HG02610 (cell line): Measurements from ENCODE around the gene CLCN7.
"Not testable (repeated sequence)": the region's sequence is repeated elsewhere in the genome, so short reads cannot be mapped to it uniquely, and the experiment has no call there.

Experiments used
- ATAC-seq: cut with Tn5 transposase; IDR thresholded peaks from one replicate; pipeline ENCODE4 v1.9.1; 2021; ENCODE audit warnings: mild to moderate bottlenecking, moderate library complexity; ENCODE audit not compliant: unreplicated experiment

Gene CLCN7

DNA sequence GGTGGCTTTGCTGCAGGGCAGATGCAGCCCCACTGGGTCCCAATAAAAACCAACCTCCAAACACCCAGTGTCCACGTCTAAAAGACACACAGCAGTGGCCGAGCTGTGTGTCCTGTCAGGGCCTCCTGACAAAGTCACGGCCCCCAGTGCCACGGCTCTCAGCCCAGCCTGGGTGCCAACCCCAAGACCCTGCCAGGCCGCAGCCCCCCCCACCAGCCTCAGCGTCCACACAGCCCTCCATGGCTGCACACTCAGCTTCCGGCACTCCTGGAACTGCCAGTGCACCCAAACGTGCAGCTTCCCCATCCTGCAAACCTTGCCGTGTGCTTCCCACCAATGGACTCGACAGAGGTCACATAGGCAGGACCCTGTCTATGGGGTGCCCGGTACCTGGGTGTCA lies 26.9 kb downstream of the CLCN7 start:
- no peak for ATAC-seq

DNA sequence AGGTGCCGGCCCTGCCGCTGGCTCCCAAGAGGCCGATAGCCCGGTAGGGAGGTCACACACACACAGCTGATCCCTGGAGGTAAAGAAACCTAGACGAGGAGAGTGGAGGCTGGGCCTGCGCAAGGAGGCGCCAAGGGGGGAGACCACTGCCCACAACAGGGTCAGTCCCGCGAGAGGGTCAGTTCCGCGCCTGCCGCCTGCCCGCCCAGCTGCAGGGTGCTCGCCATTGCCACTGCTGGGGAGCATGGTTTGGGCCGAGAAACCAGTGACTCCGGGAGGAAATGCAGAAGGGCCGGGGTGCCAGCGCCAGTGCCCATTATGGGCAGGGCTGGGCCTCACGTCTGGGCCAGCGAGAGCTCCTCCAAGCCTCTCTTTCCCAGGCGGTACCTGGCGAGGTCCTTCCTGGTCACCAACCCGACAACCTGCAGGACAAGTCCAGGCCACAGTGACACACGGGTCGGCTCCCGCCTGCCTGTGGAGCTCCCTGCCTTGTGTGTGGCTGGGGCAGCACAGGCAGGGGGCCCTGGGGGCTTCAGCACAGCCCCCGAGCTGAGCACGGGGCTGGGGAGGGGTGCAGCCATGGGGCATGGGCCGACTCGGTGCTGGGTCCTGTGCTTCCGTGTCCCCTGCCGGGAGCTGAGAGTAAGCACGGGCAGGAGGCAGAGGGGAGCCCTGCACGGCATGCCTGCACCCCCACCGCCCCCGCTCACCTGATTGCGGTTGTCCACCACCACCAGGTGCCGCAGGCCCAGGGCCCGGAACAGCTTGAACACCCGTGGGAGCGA lies 28.3 kb downstream of the CLCN7 start:
- no peak for ATAC-seq

DNA sequence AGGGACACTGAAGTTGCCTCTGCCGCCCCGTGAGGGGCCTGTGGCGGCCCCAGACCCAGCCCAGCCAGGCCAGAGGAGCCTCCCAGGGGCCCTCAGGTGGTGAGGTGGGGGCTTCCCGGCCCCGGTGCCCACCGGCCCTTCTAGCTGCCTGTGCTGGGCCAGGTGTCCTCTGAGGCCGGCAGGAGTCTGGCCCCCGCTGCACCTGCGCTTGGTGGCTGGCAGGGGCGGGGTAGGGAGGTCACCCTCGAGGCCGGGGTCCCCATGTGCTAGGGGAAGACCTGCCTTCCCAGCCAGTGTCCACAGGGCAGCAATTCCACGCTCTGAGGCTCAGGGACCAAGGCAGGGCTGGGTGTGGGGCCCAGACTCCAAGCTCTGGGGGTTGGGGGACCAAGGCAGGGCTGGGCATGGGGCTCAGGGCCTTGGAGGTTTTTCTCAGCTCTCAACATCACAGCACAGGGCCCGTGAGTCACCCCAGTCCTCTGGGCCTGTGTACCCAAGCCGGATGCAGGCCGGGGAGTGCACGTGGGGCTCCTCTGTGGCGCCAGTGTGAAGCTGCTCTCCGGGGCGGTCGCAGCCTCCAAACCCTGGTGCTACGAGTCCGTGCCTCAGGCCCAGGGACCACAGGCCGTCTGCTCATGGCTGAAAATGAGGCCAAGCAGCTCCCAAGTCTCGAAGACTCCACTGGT lies 29.2 kb downstream of the CLCN7 start:
- no peak for ATAC-seq

DNA sequence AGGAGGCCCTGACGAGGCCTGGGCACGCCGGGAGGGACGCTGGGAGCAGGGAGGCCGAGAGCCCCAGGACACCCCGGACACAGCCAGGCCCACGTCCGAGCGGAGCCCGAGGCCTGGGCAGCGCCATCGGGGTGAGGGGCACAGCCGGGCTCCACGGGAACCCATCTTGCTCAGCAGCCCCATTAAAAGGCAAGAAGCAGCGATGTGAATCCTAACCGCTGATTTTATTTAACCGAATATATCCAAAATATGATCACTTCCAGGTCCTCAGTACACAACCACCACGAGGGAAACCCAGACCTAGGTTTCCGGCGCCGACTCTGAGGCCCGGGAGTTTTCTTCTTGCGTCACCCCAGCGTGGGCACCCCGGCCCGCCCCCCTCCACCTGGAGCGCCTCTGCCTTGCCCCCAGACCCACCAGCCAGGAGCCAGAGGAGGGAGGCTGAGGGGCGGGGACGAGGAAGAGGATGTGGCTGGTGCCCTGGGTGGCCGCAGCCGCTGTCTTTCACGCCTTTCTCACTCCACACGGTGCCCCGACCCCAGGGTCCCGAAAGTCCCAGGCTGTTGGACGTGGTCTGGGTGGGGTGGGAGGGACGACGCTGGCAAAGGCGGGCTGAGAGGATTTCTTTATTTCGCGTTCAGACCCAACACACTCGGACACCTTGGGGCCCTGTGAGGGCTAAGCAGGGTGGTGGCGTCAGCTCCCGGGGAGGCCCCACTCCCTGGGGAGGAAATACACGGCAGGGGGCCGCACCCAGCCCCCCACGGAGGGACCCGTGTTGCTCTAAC lies 29.9 kb downstream of the CLCN7 start:
- ATAC-seq: no peak

DNA sequence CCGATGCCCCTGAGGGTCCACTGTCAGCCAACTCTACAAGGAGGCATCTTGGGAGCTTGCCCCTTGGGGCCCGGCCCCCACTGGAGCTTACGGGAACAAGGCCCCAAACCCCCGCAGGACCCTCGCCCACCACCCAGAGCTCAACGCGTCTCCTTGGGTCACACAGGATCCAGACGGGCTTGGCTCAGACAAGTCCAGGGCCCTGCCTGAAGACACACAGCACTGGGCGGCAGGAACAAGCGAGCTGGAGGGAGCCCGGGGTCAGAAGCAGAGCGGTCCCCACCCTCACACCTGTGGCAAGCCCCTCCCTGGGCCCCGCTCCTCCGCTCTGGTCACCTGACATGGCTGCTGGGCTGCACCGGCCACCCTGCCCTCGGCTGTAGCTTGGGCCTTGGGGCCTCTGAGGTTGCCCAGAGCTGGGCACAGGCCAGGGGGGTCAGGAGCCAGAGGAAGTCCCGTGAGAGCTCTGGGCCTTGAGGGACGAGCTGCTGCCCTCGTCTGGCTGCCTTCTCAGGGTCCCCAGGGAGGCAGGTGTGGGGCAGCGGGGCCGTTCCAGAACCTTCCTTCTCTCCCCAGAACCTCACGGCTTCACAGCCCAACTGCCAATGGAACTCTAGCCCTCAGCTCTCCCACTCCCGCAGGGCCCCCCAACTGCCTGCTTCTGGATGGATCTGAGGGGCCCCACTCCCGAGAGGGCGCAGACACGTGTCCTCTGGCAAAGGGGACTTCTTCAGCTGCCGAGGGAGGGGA lies 30.7 kb downstream of the CLCN7 start, which contains the start of gene CCDC154:
CCDC154 (minus strand) TSS at position 577 of the 750 bp plus-strand sequence; CDS start at position 343, 234 bp downstream.
- no peak for ATAC-seq

DNA sequence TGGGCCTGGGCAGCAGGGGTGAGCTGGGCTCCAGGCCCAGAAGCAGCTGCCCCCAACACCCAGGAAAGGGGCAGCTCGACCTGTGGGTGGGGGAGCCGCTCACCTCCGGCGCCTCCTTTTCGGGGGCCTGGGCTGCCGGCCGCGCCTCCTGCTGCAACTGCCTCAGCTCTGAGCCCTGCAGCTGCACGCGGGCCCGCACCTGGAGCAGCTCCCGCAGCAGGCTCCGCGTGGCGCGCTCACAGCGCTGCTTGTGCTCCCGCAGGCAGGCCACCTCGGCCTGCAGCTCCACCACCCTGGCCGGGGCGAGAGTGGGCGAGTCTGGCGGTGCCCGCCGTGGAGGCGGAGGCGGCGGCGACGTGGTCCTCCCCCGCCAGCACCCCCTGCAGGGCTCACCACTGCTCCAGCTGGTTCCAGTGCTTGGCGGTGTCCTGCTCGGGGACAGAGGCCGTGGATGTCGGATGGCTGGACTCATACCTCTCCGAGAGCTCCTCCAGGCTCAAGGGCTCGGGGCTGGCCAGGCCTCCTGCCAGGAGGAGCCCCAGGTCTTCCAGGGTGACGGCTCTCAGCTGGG lies 31.3 kb downstream of the CLCN7 start:
- no peak for ATAC-seq

DNA sequence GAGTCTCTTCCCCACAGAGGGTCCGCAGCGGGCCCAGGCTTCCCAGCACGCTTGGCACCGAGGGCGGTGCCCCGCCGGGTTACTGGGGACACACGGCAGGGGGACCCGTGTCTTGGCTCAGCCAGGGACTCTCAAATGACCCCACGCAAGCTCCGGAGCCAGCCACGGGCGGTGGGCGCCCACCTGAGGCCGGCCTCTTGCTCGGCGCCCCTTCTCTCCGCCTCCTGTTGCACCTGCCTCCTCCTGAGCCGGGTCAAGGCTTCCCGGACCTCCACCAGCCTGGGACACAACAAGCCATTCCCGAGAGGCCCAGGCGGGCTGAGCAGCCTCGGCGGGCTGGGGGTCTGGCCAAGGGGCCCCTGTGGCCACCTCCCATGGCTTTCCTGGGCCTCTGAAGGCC lies 32.1 kb downstream of the CLCN7 start:
- ATAC-seq: no peak

DNA sequence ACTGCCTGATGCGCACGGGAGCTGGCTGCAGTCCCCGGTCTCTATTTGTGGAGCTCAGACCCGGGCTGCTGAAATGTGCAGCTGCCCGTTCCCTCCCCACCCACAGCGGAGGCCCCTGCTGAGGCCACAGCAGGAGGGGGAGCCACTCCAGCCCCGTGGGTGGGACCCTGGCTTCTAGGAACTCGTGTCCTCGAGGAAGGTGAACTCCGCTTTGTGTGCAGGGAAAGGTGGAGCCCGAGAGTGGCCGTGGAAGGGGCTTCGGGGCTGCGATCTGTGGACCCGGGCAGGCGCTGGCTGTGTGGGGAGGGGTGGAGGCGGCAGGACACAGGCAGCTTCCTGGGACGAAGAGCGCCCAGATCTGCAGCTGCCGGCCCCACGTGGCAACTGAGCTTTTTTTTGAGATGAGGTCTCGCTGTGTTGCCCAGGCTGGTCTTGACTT lies 33.4 kb downstream of the CLCN7 start:
- no peak for ATAC-seq

DNA sequence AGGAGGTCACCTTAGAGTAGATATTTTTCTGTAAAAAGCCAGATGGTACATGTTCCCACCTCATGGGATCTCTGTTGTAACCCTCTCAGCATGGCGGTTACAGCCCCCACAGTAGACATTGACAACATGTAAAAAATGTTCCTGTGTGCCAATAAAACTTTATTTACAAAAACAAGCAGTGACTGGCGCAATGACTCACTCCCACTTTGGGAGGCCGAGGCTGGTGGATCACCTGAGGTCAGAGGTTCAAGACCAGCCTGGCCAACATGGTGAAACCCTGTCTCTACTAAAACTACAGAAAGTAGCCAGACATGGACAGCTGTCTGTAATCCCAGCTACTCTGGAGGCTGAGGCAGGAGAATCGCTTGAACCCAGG lies 35.1 kb downstream of the CLCN7 start:
- not testable (repeated sequence) for ATAC-seq

DNA sequence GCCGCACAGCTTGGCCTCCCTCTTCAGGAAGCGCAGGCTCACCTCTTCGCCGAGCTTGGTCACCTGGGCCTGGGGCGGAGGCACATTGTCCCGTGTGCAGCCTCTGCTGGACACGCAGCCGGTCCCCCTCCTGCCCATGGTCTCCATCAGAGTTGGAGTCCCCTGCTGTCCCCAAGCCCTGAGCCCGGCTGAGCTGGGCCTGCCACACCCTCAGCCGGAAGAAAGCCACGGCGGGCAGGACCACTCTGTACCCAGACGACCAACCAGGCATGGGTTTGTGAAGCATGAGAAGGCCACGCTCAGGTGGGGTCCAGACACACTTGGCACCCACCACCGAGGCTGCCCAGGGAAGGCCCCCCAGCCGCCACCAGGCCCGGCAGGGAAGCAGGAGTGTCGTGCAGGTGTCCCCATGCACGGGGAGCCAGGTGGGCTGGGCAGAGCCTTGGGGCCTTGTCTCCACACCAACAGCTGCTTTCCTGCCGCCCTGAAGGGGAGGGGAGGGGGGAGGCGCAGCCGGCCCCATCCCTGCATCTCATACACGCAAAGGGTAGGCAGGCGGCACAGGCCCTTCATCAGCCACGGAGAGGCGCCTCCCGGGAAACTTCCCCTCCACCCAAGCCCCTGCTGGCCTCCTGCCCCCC lies 35.6 kb downstream of the CLCN7 start:
- ATAC-seq: no peak

DNA sequence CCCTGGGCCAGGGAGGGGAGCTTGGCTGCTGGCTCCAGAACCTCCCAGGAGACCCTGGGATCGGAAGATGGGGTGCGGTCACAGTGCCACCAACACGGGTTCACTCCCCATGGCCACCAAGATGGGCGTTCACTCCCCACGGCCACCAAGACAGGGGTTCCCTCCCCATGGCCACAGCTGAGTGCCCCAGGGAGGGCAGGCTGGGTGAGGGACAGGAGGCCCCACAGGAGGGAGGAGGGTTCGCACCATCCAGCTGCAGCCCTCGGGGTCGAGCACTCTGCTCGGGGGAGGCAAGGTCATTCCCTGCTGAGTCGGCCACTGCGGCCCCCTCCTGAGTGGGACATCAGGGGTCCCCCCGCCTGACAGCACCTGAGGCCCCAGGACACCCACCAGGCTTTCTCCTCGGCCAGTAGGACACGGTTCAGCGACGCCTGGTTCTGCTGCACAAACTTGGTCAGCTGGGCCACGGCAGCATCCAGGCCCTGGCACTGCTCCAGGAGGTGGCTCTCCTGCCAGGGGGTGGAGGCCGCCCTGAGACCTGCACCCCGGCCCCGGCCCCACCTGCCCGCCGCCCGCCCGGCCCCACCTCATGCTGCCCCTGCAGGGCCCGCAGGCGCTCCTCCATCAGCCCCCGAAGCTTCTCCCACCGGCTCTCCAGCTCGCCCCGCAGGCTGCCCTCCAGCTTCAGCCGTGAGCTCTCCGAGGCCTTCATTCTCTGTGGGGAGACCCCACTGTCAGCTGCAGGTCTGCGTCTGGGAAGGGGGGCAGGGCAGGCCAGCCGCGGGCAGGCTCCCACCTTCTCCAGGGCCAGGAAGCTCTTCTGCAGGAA lies 36.4 kb downstream of the CLCN7 start:
- no peak for ATAC-seq

DNA sequence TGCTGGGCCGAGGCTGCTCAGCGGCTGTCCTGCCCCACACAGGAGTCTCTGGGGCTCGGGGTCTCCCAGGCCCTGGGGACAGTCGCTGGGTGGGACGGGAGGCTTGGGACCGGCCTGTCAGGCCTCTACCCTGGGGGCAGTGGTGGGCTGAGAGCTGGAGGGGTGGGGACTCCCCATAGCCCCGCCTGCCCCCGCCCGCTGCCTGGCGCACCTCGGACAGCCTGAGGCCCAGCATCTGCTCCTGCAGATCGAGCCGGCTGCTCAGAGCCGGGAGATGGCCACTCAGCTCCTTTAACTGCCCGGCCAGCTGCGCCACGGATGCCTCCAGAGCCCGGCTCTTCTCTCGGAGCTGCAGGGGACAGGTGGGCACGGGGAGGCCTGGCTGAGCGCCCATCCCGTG lies 37.2 kb downstream of the CLCN7 start:
- no peak for ATAC-seq

DNA sequence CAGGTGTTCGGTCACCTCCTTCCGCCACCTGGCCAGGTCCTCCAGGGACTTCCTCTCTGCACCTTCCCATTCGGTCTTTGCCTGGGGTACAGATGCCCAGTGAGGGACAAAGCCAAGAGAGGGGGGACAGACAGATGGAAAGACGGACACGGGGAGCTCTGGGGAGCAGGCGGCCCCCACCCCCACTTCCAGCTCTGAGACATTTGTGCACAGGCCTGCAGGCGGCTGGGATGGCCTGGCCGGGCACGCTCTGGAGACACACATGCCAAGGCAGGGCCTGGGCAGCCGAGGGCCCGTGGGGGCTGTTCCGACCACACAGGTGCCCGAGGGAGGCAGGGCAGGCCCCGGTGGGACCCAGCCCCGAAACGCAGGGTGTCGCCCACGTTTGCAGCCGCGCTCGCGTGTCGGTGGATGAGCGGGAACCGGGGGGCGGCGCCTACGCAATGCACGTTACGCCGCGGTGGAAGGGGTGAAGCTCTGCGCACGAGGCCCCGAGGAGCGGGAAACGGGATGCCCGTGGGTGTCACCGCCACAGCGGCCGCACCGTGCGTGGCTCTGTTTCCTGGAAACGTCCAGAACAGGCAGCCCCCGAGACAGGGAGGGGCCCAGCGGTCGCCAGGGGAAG lies 38.0 kb downstream of the CLCN7 start:
- ATAC-seq: no peak

DNA sequence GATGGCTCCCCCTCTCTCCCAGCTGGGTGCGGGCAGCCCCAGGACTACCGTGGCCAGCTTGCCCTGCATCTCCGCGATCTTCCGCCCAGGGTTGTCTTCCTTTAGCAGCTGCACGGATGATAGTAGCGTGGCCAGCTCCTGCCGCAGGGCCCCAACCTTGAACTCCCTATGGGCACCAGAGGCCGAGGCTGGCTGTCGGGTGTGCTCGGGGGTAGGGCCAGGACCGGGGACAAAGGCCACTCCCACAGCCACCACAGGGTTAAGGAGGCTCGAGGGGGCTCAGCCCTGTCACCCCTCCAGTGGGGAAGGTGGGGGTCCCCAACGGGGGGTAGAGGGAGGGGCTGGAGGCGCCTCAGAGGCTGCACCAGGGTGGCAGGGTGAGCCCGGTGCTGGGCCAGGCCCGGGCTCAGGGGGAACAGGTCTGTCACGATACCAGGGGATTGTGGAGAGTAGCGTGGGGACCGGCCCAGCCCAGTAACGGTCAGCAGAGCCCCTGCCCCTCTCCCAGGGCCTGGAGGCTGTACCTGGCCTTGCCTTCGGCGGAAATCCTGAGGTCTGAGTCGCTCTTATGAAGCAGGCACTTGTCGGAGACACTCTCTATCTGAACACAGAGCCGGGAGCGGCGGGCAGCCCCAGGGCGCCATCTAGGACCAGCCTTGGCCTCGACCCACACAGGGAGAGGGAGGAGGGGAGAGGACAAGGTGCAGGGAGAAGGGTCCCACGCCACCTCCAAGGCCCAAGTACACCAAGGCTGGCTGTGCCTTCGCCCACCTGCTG lies 38.7 kb downstream of the CLCN7 start:
- ATAC-seq: no peak

DNA sequence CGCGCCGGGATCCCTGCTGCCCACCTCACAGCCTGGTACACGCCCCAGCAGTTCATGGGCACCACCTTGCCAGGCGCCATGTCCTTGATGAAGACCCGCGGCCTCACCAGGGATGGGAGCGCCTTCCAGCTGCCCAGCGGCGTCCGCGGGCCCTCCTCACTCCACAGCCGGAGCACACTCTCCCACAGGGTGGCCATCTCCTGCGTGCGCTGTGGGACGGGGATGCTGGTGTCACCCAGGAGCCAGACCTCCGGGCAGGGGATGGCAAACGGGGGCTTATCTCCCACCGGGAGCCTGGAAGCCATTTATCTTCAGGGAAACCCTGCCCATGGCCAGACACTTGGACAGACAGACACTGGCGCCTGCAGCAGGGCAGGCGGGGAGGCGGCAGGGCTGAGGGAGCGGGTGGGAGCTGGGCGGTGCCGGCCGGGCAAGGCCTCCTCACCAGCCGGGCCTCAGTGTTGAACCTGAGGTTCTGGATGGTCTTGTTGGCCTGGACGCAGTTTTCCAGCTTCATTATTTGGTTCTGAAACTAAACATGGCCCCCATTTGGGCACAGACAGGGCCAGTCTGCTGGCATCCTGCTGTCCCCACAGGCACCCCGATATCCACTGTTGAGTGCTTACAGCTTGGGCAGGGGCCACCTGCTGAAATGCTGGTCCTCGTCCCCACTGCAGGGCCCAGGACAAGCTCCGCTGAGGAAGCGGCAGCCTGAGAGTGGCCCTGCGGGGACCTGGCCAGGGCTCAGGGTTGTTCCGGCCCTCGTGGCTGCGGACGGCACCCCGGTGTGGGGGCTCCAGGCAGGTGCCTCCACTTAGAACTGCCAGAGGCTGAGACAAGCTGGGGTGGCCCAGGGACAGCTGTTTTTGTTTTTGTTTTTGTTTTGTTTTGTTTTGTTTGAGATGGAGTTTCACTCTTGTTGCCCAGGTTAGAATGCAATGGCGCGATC lies 39.9 kb downstream of the CLCN7 start:
- ATAC-seq: no peak

DNA sequence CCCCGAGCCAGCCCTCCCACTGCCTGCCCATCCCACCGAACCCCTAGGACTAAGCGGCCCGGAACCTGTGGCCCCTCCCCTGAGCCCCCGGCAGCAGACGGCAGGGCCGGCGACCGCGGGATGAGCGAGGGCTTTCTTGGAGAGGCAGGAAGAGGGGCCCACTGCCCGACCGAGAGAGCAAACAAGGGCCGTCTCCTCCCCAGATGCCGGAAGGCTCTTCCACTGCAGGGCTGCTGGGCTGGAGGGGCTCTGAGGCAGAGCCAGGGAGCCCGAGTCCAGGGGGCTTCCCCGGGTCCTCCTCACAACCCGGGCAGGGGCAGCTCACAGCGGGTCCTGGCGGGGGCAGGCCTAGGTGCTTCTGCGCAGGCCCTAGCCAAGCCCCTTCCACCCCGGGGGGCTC lies 41.1 kb downstream of the CLCN7 start:
- no peak for ATAC-seq

DNA sequence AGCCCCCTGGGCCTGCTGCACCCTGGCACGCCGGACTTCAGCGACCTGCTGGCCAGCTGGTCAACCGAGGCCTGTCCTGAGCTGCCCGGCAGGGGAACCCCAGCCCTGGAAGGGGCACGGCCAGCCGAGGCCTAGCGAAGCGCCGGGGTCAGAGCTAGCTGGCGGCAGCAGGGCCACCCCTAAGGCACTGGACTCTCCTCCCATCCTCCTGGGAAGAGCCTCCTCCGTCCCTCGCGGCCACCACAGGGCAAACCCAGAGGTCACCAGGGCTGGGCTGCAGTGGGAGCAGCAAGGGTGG lies 41.6 kb downstream of the CLCN7 start:
- no peak for ATAC-seq
